Stimulated activated CD8-positive, alpha-beta memory T cell treated with anti-CD3 and anti-CD28 coated beads, Interleukin-15, amount 100 ng/mL, for 24 hours (primary cell): ENCODE measurements around the gene TMEM203.
"Not testable (repeated sequence)": the region's sequence is repeated elsewhere in the genome, so short reads cannot be mapped to it uniquely, and the experiment has no call there.

Source experiments
- DNase-seq: peaks from one replicate; pipeline ENCODE4 v3.0.0-alpha.2; 2020; ENCODE audit warnings: low read depth

TMEM203 gene

DNA sequence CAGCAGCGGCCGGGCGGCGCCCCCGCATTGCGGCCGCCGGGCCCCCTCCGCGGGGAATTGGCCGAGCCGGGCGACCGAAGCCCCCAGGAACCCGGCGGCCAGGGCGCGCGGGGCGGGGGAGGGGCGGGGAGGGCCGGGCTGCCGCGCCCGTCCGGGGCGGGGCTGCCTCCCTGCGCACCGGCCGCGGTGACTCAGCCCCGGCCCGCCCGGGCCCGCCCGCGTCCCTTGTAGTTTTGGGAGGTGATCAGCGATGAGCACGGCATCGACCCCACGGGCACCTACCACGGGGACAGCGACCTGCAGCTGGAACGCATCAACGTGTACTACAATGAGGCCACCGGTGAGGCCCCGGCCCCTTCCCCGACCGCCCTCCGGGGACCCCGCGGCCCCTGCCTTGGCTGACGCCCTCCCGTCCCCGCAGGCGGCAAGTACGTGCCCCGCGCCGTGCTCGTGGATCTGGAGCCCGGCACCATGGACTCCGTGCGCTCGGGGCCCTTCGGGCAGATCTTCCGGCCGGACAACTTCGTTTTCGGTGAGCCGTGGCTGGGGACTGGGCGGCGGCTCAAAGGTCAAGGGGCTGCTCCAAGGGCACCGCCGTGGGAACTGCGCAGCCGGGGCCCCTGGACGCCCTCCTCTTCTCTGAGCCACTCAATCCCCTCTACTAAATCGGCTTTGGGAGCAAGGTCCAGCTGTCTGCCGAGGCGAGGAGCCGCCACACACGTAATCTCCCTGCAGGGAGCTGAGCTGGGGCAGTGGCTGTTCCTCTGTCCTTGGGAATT, 36.2 kb upstream of the TMEM203 start:
- DNase-seq = peak; percentile 49

DNA sequence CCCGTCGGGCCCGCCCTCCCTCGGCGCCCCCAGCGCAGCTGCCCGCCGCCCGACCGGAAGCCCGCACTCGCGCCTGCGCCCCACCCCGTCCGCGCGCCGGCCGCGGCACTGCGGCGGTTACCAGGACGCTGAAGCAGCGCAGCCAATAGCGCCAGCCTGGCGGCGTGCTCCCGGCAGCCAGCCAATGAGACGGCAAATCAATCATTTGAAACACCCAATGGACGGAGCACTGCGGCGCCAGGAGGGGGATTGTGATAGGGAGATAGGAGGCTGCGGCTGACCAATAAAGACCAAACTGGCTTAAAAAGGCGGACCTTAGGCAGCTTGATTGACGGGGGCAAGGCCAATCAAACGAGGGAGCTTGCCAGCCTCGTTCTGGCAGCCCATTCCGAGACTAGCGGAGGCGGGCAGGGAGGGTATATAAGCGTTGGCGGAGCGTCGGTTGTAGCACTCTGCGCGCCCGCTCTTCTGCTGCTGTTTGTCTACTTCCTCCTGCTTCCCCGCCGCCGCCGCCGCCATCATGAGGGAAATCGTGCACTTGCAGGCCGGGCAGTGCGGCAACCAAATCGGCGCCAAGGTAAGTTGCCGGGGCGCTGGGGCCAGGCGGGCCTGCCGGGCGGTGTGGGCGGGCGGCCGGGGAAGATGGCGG, 35.5 kb upstream of the TMEM203 start, which contains the start of gene TUBB4B:
Gene TUBB4B (plus strand): TSS at position 447 of the 649 bp plus-strand sequence. CDS start 74 bp downstream, at position 521.
- DNase-seq = peak; percentile 90

DNA sequence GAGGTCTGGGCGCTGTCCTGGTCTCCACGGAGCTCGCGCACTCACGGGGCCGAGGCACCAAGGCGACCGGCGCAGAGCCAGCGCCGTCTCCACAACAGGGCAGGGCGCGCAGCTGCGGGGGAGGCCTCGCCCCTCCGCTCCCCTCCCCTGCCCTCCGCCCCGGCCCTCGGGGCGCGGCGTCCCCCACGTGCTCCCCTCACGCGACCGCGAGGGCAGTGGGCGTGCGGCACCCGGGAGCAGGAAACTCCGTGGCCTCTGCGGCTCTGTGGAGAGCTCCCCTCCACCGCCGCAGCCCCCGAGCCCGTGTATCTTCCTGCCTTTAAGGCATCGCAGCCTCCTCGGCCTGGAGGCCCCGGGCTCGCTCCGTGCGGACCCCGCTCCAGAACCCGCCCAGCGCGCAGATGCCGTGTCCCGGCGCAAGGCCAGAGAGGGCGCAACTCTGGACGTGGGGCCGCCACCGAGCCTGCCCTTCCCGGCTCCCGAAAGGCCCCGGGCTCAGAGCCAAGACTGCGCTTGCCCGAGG, 34.9 kb upstream of the TMEM203 start:
- DNase-seq = no peak

DNA sequence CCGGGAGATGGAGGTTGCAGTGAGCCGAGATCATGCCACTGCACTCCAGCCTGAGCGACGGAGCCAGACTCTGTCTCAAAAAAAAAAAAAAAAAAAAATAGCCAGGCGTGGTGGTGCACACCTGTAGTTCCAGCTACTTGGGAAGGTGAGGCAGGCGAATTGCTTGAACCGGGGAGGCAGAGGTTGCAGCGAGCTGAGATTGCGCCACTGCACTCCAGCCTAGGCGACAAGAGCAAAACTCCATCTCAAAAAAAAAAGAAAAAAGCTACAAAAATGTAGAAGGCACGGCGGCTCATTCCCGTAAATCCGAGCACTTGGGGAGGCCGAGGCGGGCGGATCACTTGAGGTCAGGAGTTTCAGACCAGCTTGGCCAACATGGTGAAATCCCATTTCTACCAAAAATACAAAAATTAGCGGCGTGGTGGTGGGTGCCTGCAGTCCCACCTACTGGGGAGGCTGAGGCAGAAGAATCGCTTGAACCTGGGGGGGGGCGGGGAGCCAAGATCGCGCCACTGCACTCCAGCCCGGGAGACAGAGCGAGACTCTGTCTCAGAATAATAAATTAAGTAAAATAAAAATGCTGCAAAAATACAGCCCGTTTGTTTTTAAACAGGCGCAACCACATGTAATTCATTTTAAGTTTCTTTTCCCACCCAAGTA, 34.2 kb upstream of the TMEM203 start:
- not testable (repeated sequence) for DNase-seq

DNA sequence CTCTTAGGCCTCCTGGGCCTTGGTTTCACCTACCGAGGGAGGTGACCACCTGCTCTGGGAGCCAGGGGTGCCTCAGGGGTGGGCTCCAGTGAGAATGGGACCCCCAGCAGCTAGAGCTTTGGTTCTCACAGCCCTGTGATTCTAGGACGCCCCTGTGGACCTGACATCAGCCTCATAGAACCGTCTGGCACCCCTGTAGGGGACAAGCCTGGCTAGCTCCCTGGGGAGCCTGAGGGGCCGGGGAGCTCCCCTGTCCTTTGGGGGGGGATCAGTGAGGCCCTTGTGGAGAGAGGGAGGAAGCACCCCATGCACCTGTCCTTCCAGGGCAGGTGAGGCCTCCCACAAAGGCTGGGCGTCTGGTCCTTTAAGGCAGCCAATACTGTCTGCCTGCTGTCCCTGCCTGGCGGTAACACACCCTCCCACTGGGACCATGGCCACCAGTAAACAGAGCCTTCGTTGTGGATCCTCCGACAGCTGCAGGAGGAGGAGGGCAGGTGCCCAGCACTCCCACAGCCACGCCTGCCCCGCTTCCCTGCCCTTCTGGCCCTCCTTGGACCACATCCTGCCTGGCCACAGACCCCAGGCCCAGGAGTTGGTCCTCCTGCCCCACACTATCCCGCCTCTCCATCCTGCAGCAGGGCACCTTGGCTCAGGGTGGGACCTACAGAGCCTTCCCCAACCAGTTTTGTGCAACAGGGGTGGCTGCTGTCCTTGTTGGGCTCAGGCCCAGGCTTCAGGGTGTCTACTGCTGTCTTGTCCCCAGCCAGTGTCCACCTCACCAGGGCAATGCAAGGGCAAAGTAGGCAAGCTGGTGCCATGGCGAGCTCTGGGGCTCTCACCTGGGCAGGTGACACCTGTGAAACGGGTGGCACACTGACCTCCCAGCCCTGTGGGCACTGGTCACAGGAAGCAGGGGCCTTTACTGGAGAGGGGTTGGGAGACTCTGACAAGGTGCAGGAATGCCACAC, 32.6 kb upstream of the TMEM203 start:
- no peak for DNase-seq

DNA sequence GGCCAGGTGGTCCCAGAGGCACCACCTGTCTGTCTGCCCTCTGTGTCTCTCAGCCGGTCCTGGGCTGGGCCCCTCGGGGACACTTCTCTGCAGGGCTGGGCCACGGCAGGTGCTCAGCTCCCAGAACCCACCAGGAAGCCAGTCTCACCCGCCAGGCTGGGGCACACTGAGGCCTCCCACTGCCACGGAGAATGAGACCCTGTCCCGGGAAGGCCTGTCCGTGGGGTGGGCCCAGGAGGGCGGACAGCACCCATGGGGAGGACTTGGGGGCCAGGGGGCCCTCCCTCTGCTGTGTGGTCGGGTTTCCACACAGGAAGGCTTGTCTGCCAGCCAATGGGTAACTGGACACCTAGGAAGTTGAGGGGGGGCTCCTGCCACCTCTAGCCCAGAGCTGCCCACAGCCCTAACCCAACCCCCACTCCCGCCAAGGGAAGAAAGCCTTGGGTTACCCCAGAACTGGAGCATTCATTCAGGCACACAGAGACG, 31.5 kb upstream of the TMEM203 start:
- no peak for DNase-seq

DNA sequence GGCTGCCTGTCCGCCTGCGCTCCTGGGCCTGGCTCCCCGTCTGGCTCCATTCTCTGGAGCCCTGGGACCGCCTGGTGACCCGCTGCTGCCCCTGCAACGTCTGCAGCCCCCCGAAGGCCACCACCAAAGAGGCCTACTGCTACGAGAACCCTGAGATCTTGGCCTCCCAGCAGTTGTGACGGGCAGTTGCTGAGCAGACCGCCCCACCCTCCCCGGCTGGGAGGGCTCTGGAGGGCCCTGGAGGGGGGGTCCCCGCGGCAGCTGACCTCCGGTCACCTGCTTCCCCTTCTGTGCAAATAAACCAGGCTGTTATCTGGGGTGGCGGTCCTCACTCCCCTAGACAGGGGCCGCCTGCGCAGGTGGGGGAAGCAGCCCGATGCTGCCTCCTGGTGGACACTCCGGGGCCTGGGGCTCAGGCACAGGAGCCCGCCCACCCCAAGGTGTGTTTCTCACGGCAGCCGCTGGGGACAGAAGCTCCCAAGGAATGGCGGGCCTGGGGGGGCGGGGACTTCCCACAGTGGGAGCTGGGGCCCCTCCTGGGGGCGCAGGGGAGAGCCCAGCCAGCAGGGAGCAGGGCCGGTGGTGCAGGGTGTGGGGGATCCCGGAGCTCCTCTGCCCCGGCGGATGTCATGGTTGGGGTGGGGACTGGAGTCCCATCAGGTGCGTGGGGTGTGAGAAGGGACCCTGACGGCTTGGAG, 30.9 kb upstream of the TMEM203 start:
- DNase-seq = peak; percentile 79

DNA sequence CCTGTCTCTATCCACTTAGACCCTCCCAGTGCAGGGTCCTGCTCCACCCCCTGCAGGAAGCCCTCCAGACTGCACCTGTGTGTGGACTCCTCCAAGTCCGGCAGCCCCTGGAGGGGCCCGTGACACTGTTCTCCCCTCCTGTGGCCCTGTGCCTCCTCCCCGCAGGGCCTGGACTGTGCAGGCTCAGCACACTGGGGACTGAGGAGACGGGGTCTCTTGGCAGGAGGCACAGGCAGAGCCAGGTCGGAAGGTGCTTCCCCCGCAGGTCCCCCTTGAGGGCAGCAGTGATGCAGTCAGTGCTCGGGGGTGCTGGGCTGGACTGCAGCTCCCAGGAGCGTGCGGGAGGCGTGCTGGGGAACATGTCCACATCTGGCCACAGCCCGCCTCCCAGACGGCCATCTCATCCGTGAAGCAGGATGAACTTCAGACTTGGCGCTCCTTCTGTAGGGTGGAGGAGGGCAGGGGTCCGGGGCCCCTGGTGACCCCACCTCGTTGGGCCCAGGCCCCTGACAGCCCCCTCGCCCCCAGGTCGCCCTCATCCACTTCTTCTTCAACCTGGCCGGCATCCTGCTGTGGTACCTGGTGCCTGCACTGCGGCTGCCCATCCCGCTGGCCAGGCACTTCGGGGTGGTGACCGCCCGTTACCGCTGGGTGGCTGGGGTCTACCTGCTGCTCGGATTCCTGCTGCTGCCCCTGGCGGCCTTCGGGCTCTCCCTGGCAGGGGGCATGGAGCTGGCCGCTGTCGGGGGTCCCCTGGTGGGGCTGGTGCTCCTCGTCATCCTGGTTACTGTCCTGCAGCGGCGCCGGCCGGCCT, 30.2 kb upstream of the TMEM203 start:
- no peak for DNase-seq

DNA sequence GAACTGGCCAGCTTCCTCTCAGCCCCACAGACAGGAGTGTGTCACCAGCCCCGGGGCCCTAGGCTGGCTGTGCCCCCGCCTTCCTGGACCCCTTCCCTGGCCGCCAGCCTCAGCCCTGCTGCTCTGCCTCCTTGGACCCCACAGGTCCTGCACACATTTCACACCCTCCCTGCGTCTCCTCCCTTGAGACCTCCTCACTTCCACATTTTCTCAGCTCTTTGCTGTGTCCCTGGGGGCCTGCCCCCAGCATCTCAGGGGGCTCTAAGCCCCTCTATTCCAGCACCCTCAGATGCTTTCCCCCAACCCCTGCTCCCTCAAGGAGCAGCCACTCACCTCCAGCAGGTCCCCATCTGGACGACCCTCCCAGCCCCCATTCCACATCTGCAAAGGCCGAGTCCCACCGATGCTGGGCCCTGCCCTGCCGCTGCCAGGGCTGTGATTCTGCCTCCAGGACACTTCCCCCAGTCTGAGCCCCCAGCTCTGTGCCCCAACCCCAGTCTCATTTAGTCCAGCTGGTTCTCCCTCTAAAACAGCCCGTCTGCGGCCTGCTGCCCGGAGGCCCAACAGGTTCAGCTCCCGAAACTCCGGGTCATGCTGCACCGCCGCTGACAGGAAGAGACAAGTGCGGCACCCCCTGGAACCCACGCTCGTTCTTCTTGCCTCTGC, 29.4 kb upstream of the TMEM203 start:
- no peak for DNase-seq

DNA sequence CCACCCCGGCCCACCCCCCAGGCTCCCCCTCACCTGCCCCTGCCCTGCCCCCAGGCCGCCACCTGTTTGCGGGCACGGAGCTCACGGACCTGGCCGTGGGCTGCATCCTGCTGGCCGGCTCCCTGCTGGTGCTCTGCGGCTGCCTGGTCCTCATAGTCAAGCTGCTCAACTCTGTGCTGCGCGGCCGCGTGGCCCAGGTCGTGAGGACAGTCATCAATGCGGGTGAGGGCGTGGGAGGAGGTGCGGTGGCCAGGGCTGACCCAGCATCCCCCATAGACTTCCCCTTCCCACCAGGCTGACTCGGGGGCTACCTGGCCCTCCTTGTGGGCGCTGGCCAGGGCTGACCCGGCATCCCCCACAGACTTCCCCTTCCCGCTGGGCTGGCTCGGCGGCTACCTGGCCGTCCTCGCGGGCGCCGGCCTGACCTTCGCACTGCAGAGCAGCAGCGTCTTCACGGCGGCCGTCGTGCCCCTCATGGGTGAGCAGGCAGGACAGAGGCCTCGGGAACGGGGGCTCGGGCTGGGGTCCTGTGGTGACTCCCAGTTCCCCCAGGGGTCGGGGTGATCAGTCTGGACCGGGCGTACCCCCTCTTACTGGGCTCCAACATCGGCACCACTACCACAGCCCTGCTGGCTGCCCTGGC, 28.7 kb upstream of the TMEM203 start:
- DNase-seq = no peak

DNA sequence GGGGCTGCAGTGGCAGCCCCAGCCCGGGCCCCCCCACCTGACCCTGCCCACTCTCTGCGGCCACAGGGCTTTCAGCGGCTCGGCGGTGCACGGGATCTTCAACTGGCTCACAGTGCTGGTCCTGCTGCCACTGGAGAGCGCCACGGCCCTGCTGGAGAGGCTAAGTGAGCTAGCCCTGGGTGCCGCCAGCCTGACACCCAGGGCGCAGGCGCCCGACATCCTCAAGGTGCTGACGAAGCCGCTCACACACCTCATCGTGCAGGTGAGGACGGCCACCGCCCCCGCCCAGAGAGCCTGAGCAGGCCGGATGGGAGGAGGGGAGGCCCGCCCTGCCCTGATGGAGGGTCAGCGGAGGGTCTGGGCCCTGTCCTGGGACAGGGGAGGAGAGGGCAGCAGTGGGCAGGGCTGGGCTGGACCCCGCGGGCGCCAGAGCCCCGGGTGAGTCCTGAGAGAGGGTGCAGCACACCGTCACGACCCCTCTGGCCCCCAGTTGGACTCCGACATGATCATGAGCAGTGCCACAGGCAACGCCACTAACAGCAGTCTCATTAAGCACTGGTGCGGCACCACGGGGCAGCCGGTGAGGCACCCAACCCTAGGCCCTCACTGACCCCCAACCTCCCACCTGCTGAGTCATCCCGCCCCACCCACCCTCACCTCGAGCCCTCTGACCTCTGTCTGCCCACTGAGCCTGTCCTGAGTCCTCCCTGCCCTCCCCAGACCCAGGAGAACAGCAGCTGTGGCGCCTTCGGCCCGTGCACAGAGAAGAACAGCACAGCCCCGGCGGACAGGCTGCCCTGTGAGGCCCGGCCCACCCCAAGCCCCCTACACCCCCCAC, 27.9 kb upstream of the TMEM203 start:
- DNase-seq = no peak

DNA sequence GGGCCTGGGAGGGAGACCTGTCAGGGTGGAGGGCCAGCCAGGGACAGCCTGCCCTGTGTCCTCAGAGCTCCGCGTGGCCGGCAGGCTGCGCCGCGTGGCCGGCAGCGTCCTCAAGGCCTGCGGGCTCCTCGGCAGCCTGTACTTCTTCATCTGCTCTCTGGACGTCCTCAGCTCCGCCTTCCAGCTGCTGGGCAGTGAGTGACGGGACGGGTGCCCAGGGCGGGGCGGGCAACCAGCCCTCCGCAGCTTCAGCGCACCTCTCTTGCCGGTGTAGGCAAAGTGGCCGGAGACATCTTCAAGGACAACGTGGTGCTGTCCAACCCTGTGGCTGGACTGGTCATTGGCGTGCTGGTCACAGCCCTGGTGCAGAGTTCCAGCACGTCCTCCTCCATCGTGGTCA, 27.1 kb upstream of the TMEM203 start:
- no peak for DNase-seq

DNA sequence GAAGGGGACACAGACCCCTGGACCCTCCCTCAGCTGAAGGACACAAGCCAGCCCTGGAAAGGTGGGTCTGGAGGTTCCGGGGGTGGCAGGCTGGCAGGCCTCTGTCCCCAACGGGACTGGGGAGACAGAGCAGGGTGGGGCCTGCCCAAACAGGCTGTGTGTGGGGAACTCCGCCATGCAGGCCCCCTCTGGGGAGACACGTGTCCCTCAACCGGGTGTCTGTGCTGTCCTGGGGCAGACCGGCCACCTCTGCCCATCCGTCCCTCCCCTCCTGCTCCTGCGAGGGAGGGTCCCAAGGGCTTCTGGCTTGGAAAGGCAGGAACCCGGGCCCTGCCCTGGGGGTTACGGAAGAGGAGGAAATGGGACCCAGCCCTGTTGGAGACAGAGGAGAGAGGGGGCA, 26.7 kb upstream of the TMEM203 start:
- no peak for DNase-seq

DNA sequence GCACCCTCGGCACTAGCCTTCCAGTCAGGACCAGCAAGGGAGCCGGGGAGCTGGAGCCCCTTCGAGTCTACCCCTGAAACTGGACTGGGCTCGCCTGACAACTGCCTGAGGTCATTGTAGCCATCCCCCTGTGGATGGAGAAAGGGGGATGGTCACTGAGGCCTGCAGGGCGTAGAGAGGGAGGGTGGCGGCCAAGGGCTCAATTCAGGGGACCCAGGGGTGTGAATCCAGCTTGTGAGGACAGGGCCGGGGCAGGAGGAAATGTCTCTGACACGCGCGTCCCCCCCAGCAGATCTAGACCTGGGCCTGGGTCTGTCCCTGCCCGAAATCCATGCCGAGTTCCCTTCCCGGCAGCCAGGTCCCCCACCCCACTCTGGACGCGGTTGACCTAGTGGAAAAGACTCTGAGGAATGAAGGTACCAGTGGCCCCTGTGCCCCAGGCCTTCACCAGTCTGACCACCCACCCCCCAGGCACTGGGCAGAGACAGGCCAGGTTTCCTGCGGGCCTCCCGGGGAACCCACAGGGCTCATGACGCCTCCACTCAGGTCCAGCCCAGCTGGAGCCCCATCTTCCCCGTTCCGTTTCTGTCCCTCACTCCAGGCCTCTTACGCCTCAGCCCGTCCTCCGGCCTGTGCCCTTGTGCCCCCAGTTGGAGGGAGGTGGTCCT, 26.1 kb upstream of the TMEM203 start:
- DNase-seq = no peak

DNA sequence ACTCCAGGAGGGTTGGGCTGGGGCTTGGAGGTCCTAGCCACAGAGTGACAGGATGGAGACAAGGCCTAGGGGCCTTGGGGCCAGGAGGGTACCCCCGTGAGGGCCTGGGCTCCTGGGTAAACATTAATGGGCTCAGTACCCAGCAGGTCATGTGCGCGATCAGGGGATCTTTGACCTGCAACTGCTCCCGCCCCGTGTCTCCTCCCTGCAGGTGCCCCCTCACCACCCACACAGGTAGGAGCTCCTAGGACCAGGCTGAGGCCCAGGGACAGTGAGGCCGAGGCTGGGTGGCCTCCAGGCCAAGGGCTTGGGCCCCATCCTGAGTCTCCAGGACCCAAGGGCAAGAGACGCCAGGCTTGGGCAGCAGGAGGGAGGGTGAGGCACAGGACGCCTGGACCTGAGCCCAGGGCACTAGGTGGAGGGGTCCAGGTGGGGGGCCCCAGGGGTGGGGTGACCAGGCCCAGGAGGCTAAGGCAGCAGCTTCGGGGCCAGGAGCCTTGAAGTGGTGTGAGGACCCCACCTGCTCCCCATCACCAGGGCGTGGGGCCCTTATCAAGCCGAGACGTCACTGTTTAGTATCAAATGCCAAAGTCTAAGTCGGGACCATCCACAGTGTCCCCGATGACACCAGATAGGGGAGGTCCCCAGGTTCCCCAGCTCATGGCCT, 25.4 kb upstream of the TMEM203 start, which contains the start of gene SLC34A3:
Gene SLC34A3 (plus strand): TSS at position 197 of the 667 bp plus-strand sequence. CDS start 802 bp downstream, outside the sequence.
- no peak for DNase-seq

DNA sequence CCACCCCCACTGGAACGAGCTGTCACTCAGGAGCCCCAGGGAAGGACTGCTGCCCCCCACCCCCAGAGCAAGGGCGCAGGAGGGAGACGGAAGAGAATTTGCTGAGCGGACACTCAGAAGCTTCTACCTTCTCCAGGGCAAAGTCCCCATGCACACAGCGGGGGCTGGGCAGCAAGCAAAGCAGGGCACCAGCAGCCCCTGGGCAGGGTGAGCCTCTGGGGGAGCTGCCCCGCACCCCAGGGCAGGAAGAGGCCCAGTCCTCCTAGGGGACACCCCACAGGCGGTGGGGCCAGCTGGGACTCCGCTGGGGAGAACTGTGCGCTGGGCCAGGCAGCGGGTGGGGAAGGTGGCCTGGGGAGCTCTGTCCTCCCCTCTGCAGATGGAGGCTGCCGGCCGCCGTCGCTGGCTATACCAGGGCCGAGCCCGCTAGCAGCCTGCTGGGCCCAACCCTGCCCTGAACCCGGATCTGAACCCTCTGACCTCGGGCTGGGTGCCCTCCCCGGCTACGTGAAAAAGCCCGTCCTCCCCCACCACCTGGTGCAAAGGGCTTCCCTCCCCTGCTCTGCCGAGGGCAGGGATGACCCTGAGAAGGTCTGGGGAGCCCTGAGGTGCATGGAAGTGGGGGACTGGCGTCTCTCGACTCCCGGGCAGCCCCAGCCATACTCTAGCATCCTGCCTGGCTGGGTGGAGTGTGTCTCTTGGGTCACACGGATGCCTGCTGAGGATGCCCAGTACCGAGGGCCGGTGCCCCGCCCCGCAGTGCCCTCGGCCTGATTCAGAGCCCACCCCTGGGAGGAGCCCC, 24.7 kb upstream of the TMEM203 start:
- no peak for DNase-seq
